Psoas muscle (tissue), 8 donors: ENCODE results near the gene LY6G6C. TPM values are rescaled to one million over a fixed set of nuclear protein-coding genes. Genes with fewer than 3 reads are reported as not detected.

Experiments used
- ATAC-seq, 4 donors: fragments of 200-7000 bp; cut with Tn5 transposase; one replicate each; pipeline ENCODE4 v1.9.1; 2020; ENCODE audit warnings: moderate library complexity in 3 of 4, mild to moderate bottlenecking in 2 of 4
- DNase-seq, 2 donors: peaks; one replicate each; pipeline ENCODE4 v3.0.0-alpha.2; 2020
- H3K27ac ChIP-seq: fragments of 200-600 bp; one replicate; pipeline ENCODE4 v1.8.0; 2022
- H3K27me3 ChIP-seq, 3 donors: fragments of 200-600 bp in 1 of 3; one replicate each; pipeline versions ENCODE4 v1.6.1 to v1.8.0; 2013 to 2022; ENCODE audit warnings: low read length in 2 of 3, mild to moderate bottlenecking in 2 of 3, moderate library complexity in 1 of 3; ENCODE audit not compliant: insufficient read depth in 3 of 3
- H3K36me3 ChIP-seq, 2 donors: fragments of 200-600 bp in 1 of 2; one replicate each; pipeline versions ENCODE4 v1.6.1 to v1.8.0; 2013 to 2022; ENCODE audit warnings: low read depth in 1 of 2, mild to moderate bottlenecking in 1 of 2, moderate library complexity in 1 of 2; ENCODE audit not compliant: insufficient read depth in 1 of 2
- H3K4me1 ChIP-seq: fragments of 200-600 bp; one replicate; pipeline ENCODE4 v1.8.0; 2022
- H3K4me3 ChIP-seq: fragments of 200-600 bp; one replicate; pipeline ENCODE4 v1.8.0; 2022; ENCODE audit warnings: mild to moderate bottlenecking
- H3K9me3 ChIP-seq: fragments of 200-600 bp; one replicate; pipeline ENCODE4 v1.8.0; 2022
- CTCF ChIP-seq: fragments of 200-600 bp; IDR thresholded peaks from one replicate; pipeline ENCODE4 v1.8.0; 2022; ENCODE audit warnings: antibody characterized with exemption
- WGBS, 3 donors: extraction: QIAGEN DNeasy Blood & Tissue Kit; methylation state at CpG; one replicate each; pipeline versions ENCODE4 v1.1.6 to v1.1.7; 2013; 5-methylcytosine and 5-hydroxymethylcytosine counted together
- intact Hi-C, 2 donors: fragments of 100-400 bp; cut with DNase I; formaldehyde crosslinking; loops; one replicate each; pipeline versions ENCODE4 v1.11.0 to v1.14.2; 2022
- polyA plus RNA-seq, 3 donors: library from polyadenylated mRNA; stranded (reverse); fragments of 200-250 nt; gene quantifications; one replicate each; pipeline ENCODE4 v1.2.3, GENCODE V29; 2013
- total RNA-seq, 4 donors: library from RNA; stranded (reverse); fragmentation: NEBNext Ultra II Directional in 2 of 4; extraction: Animal tissue kit (Norgen Biotek cat#: 25700) in 2 of 4; gene quantifications; one replicate each; pipeline versions ENCODE4 v1.2.1 to v1.2.4, GENCODE V29; 2021 to 2023
- donor health status: healthy with polysubstance abuse.
- donor health status: DM: no; HTN: no; CAD: no; lungs with moderate emphysema.
- donor health status: Bipolar disorder and iron deficiency.
- donor health status: healthy.
- donor health status: DM: yes; HTN: yes; CAD: no.
- donor health status: DM: no; HTN: no; CAD: no.
- donor health status: DM: no; HTN: no; CAD: no.
- donor health status: DM: yes; HTN: yes; CAD: no.

LY6G6C gene
- total and polyA plus RNA-seq, 7 donors = not detected

- intact Hi-C loops = no loop called here
- no peaks in the 10 kb centered on the region for H3K9me3 ChIP-seq
- 64 to 73% (median 65%) methylated on average over 5 of the region's 5 CpGs for WGBS, 3 donors
Measured at GRCh38 chr6:31713991-31714684, 7.4 kb downstream of the LY6G6C start.

GRCh38 chr6:31713465-31713864 lies 8.1 kb downstream of the LY6G6C start:
- H3K4me3 ChIP-seq = no peak overlapping the region
- H3K27ac ChIP-seq = no peak overlapping the region
- intact Hi-C loops = no loop called here
- no peak for TF ChIP-seq CTCF
- 76 to 87% (median 81%) methylated on average over 4 of the region's 4 CpGs for WGBS, 3 donors
- no peaks in the 10 kb centered on the region for H3K9me3 ChIP-seq
- no peak for ATAC-seq
- no peaks in the 10 kb centered on the region for H3K4me1 ChIP-seq
- DNase-seq = no peak
- no peaks in the 10 kb centered on the region for H3K27me3 ChIP-seq
- H3K36me3 ChIP-seq = no peaks in the 10 kb centered on the region

More at GRCh38 chr6:31713991-31714684, 7.4 kb downstream of the LY6G6C start:
- Histone ChIP-seq H3K4me3 (no peak overlapping the region), H3K36me3 (no peaks in the 10 kb centered on the region), H3K27ac (no peak overlapping the region), H3K27me3 (no peaks in the 10 kb centered on the region), H3K4me1 (no peaks in the 10 kb centered on the region)
- TF ChIP-seq CTCF = no peak
- no peak for DNase-seq
- no peak for ATAC-seq

- TF ChIP-seq CTCF = no peak
- ATAC-seq = no peak
Measured at GRCh38 chr6:31712296-31712695, 9.2 kb downstream of the LY6G6C start.

GRCh38 chr6:31711233-31711632 lies 10.3 kb downstream of the LY6G6C start:
- H3K4me1 ChIP-seq = no peaks in the 10 kb centered on the region
- no peak overlapping the region for H3K27ac ChIP-seq
- no peak overlapping the region for H3K4me3 ChIP-seq
- no peaks in the 10 kb centered on the region for H3K9me3 ChIP-seq
- TF ChIP-seq CTCF = no peak
- intact Hi-C loops = no loop called here
- DNase-seq (no peak), ATAC-seq (peak in 1 of 4 donors; percentile 32)
- 68 to 74% (median 73%) methylated on average over 8 of the region's 8 CpGs for WGBS, 3 donors
- H3K36me3 ChIP-seq = no peaks in the 10 kb centered on the region
- H3K27me3 ChIP-seq = no peaks in the 10 kb centered on the region

More at GRCh38 chr6:31712296-31712695, 9.2 kb downstream of the LY6G6C start:
- DNase-seq = no peak
- intact Hi-C loops = no loop called here
- H3K4me1 ChIP-seq = no peaks in the 10 kb centered on the region
- H3K27me3 ChIP-seq = no peaks in the 10 kb centered on the region
- 85 to 90% (median 86%) methylated on average over 8 of the region's 8 CpGs for WGBS, 3 donors
- no peak overlapping the region for H3K27ac ChIP-seq
- H3K4me3 ChIP-seq = no peak overlapping the region
- H3K36me3 ChIP-seq = no peaks in the 10 kb centered on the region
- H3K9me3 ChIP-seq = no peaks in the 10 kb centered on the region
